Activated T-cell treated with anti-CD3 and anti-CD28 coated beads, Interleukin-2, amount 50 U/mL, for 72 hours (primary cell): ENCODE measurements around the gene AIDA. TPM values are rescaled to one million over a fixed set of nuclear protein-coding genes. Genes with fewer than 3 reads are reported as not detected.

Source experiments
- ATAC-seq, 2 donors: fragments of 150-1000 bp; cut with Tn5 transposase; replicated peaks in 1 of 2; 2 replicates each; pipeline ENCODE4 v1.10.0; 2021; ENCODE audit warnings: moderate library complexity in 2 of 2, mild to moderate bottlenecking in 1 of 2
- DNase-seq, 2 donors: peaks; one replicate each; pipeline ENCODE4 v3.0.0; 2021 to 2022; ENCODE audit warnings: mixed read lengths in 1 of 2
- H3K27ac Mint-ChIP-seq: one replicate; pipeline ENCODE4 v1.8.0; 2022; ENCODE audit warnings: mild to moderate bottlenecking, moderate library complexity, mixed read lengths
- H3K27me3 Mint-ChIP-seq: one replicate; pipeline ENCODE4 v1.8.0; 2022; ENCODE audit warnings: low read depth, mixed read lengths
- H3K36me3 Mint-ChIP-seq, 2 donors: one replicate each; pipeline ENCODE4 v1.8.0; 2022; ENCODE audit warnings: mixed read lengths in 2 of 2, mild to moderate bottlenecking in 1 of 2; ENCODE audit not compliant: insufficient read depth in 2 of 2
- H3K4me1 Mint-ChIP-seq: one replicate; pipeline ENCODE4 v1.8.0; 2022; ENCODE audit warnings: low read depth, mixed read lengths
- H3K4me3 Mint-ChIP-seq, 2 donors: one replicate each; pipeline ENCODE4 v1.8.0; 2022; ENCODE audit warnings: mild to moderate bottlenecking in 2 of 2, mixed read lengths in 2 of 2, moderate library complexity in 2 of 2
- H3K9me3 Mint-ChIP-seq, 2 donors: one replicate each; pipeline ENCODE4 v1.8.0; 2022; ENCODE audit warnings: mixed read lengths in 2 of 2
- total RNA-seq, 2 donors: library from RNA; stranded (reverse); gene quantifications; one replicate each; pipeline ENCODE4 v1.2.3, GENCODE V29; 2022

Gene AIDA
- total RNA-seq, 2 donors from 2014 or later, result 49.5 to 57.1 TPM

DNA sequence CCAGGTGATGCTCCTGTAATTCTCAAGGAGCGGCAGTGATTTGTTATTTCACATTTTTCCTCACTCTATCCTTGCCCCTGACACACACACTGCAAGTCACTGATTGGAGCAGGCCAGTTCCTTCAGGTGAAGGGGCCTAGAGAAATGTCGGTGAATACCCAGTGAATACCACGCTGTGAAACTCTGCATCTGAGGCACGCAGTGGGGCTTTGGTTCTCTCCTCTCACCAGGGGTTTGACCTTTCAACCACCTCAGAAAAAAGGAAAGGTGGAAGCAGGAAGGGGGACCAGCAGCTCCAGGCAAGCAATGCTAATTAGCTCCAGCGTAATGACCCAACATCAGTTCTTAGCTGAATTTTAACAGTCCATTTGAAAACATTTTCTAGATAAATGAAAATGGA is 24.2 kb upstream of the AIDA start:
- no peak for ATAC-seq
- Mint-ChIP-seq H3K4me1 (peaks cover 8% of the 10 kb centered on the region), H3K9me3 (no peaks in the 10 kb centered on the region), H3K36me3 (peaks cover 3 to 14% of the 10 kb centered on the region in 2 donors), H3K27me3 (no peaks in the 10 kb centered on the region), H3K27ac (no peak overlapping the region), H3K4me3 (no peak overlapping the region)
- DNase-seq, result no peak

DNA sequence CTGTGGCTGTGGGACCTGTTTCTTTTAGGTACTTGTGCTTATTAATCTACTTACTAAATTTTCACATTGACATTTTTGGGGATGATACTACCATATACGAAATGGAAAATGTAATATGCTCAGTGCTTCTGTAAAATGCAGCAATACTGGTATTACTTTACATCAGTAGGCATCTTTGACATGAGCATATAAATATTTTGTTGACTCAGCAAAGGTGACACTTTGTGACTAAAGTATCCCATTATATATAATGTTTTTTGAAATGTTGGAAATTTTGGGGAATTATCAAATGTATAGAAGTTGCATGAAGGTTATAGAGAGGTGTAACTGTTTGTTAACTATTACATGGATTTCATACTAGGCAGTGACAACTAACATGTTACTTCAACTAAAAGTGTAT is 22.4 kb upstream of the AIDA start:
- Mint-ChIP-seq H3K27ac (no peak overlapping the region), H3K36me3 (peaks cover 6 to 26% of the 10 kb centered on the region in 2 donors)
- DNase-seq, result no peak

DNA sequence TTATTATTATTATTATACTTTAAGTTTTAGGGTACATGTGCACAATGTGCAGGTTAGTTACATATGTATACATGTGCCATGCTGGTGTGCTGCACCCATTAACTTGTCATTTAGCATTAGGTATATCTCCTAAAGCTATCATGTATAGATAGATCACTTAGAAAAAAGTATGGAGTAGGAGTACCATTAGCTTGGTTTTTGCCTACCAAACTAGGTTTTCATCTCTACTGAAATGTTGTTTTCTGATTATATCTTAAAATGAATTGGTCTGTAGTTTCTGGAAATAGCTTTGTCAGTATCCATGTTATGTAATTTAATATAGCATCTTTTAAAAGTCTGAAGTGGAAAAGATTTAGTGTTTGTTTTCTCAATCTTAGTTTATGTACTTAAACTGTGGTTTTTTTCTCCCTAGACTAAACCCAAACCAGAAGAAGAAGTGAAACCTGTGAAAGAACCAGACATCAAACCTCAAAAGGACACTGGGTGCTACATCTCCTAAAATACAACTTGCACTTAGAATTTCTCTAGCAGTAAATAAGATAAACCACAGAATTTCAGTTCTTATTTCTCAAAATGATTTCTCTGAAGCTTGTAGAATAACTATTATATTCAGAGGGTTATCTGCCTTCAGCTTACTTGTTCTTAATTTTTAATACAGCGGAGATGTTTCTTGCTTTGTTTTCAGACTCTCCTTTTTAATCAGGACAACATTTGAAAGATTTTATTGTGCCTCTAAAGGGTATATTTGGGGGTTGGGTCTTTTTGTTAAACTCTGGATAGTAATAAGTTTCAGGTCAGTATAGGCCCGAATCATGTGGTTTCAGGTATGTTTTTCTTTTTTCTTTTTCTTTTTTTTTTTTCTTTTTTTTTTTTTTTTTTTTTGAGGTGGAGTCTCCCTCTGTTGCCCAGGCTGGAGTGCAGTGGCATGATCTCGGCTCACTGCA is 20.2 kb upstream of the AIDA start:
- Mint-ChIP-seq H3K9me3 (no peaks in the 10 kb centered on the region), H3K27me3 (no peaks in the 10 kb centered on the region), H3K4me1 (peaks cover 8% of the 10 kb centered on the region), H3K27ac (peak overlapping the region; percentile 42), H3K4me3 (no peak overlapping the region), H3K36me3 (peaks cover 8 to 39% of the 10 kb centered on the region in 2 donors)
- no peak for DNase-seq
- no peak for ATAC-seq

More for the DNA sequence above, 22.4 kb upstream of the AIDA start:
- ATAC-seq, result no peak
- no peaks in the 10 kb centered on the region for H3K27me3 Mint-ChIP-seq
- no peaks in the 10 kb centered on the region for H3K9me3 Mint-ChIP-seq
- peaks cover 8% of the 10 kb centered on the region for H3K4me1 Mint-ChIP-seq
- no peak overlapping the region for H3K4me3 Mint-ChIP-seq

DNA sequence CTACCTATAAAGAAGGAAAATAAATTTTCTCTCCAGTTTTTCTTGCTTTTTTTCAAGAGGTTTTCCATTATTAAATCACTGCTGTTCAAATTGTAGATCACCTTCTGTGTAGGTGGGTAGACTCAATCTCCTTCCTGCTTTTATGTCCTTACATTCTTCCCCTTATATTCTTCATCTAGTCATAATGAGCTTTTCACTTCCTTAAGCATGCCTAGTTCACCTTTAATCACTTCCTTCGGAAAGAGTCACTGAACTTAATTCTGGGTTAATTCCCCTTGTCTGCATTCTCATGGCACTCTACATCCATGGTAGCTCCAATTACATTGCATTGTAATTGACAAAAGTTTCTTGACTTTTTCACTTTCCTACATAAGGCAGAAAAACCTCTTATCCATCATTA is 18.6 kb upstream of the AIDA start:
- Mint-ChIP-seq H3K4me3 (no peak overlapping the region), H3K9me3 (no peaks in the 10 kb centered on the region), H3K27ac (peak overlapping the region; percentile 40), H3K4me1 (peaks cover 8% of the 10 kb centered on the region), H3K36me3 (peaks cover 8 to 39% of the 10 kb centered on the region in 2 donors), H3K27me3 (no peaks in the 10 kb centered on the region)
- ATAC-seq, result no peak
- DNase-seq, result no peak

DNA sequence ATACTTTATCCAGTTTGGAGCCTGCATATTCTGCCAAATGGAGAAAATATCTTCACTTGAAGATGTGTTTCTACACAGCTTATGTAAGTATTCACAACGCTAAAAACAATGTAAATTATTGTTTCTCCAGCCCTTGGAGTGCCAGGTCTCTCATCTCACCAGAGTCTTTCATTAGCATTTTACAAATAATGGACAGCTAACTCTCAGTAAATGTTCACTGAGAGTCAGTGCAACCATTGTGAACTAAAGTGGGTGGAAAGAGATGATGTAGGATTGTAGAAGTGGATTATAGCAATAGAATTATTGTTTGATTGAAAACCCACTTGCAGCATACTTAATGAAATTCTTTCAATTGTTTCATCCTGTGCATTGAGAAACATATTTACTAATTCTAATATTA is 16.5 kb upstream of the AIDA start:
- Mint-ChIP-seq H3K4me1 (peaks cover 8% of the 10 kb centered on the region), H3K9me3 (no peaks in the 10 kb centered on the region), H3K27ac (no peak overlapping the region), H3K27me3 (no peaks in the 10 kb centered on the region), H3K4me3 (no peak overlapping the region), H3K36me3 (peaks cover 8 to 40% of the 10 kb centered on the region in 2 donors)
- DNase-seq (no peak), ATAC-seq (no peak)

DNA sequence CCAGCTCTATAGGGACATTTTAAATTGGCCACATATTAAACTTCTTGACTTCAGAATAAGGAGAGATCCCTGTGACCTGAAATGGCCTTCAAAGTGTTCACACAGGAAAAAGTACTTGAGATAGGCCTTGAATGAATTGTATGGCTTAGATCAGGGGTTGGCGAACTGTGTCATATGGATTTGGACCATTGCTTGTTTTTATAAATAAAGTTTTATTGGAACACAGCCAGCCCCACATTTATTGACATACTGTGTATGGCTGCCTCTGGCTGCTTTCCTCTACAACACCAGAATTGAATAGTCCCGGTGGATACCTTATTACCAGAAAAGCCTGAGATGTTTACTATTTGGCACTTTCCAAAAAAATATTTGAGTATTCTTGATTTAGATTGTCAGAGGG is 4.1 kb upstream of the AIDA start:
- peaks cover 18 to 29% of the 10 kb centered on the region in 2 donors for H3K36me3 Mint-ChIP-seq
- H3K4me3 Mint-ChIP-seq, result no peak overlapping the region
- peak overlapping the region; percentile 77 for H3K27ac Mint-ChIP-seq
- DNase-seq, result no peak
- H3K4me1 Mint-ChIP-seq, result peaks cover 30% of the 10 kb centered on the region
- no peak for ATAC-seq
- H3K9me3 Mint-ChIP-seq, result no peaks in the 10 kb centered on the region
- no peaks in the 10 kb centered on the region for H3K27me3 Mint-ChIP-seq

DNA sequence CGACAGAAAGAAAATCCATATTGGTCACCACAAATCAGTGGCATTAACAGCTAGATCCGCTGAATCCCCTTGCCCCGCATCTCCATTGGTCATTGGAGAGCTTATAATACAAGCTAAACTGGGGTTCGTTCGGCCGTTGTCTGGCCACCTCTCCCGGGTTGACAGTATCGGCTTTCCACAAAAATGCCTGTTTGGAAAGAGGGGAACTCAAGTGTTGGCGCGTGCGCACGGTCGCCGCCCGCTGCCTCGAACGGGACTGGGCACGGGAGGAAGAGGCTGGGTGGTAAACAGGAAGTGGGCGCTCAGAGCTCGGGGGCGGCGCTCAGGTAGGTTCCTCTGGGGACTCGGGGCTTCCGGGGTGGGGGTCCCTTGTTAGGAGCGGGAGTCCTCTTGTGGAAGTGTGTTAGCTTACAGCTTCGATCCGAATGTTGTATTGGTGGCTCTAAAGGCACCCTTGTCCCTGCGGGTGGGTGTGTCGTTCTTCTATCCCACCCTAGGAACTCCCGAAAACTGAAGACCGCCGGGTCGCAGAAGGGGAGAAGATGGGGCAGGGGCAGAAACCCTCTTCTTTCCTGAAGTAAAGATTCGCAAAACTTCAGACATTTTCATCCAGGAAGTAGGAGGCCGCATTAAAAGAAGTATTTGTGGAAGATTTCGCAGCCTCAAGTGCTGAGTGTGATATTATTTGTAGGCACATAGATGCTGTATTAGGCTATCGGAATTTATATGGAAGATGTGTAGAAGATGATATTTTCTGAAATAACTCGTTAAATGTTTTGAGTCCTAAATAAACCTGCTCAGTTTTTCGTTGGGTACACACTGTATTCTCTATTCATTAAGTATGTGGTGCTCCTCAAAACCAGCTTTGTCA is 1.0 kb upstream of the AIDA start:
- Mint-ChIP-seq H3K27ac (peak overlapping the region; percentile 100), H3K27me3 (no peaks in the 10 kb centered on the region), H3K4me3 (peak overlapping the region; percentile 93 to 100), H3K9me3 (no peaks in the 10 kb centered on the region), H3K36me3 (peaks cover 15 to 18% of the 10 kb centered on the region in 2 donors), H3K4me1 (peaks cover 54% of the 10 kb centered on the region)
- peak; percentile 90 to 91 for DNase-seq
- ATAC-seq, result peak; percentile 75 to 79

DNA sequence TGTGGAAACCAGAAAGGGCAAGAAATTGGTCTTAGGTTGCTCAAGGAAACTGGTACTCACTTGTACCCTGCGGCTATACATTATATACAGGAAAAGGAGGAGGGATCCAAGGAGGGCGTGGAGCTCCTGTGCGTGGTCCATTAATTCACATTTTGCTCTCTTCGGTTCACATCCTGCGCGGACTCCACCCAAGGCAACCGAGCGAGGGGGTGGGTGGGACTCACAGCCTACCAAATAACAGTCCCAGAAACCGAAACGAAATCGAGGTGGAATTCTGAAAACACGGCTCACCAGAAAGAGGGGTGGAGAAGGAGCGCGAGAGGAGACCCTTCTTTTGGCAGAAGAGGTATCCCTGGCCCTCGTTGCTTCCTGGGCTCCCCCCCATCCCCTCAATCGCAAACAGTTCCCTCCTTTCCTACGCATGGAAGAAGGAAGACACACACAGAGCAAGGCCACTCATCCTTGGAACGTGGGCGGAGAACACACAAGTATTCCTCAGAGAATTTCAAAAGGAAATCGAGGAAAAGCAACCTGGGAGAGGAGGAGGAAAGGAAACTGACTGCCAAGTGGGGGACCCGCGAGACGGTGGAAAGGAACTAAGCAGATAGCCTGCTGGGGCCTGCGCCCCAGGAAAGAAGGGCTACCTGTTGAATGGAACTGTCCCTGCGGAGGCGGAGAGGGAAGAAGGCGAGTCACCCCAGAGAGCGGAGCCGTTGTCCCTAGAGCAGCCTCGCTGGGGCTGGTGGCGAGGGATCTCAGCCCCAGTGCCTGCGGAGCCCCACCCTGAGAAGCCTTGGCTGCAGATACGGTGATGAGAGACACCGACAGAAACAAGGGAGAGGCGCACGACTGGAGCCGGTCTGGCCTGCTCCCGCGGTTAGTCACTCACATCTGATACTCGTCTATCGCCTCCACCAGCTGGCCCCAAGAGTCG is 705 bp downstream of the AIDA start:
- Mint-ChIP-seq H3K4me3 (peak overlapping the region; percentile 93 to 100), H3K9me3 (no peaks in the 10 kb centered on the region), H3K27me3 (no peaks in the 10 kb centered on the region), H3K4me1 (peaks cover 48% of the 10 kb centered on the region), H3K27ac (peak overlapping the region; percentile 93), H3K36me3 (peaks cover 14 to 15% of the 10 kb centered on the region in 2 donors)
- peak; percentile 51 to 58 for ATAC-seq
- peak; percentile 54 for DNase-seq

DNA sequence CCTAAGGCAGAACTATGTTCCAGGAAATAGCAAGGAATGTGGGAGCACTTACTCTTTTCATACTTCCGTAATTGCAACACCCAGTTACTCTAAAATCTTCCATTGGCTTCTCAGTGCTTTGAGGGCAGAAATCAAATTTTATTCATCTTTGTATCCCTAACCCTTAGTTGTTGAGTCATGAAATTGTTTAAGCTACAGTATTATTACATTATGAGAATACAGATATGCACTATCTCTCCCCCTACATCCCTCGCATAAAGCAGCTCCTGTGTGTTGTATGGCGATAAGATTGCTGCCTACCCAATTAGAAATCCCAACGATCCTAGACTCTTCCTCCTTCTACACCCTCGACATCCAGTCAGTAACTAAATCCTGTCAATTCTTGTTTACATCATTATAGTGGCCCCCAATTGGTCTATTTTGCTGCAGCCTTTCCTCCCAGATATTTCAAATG is 2.6 kb downstream of the AIDA start:
- no peak overlapping the region for H3K27ac Mint-ChIP-seq
- H3K27me3 Mint-ChIP-seq, result no peaks in the 10 kb centered on the region
- peaks cover 44% of the 10 kb centered on the region for H3K4me1 Mint-ChIP-seq
- DNase-seq, result no peak
- no peak for ATAC-seq
- H3K4me3 Mint-ChIP-seq, result peak overlapping the region in 1 of 2 donors; percentile 93
- H3K36me3 Mint-ChIP-seq, result peaks cover 11 to 15% of the 10 kb centered on the region in 2 donors
- H3K9me3 Mint-ChIP-seq, result no peaks in the 10 kb centered on the region

DNA sequence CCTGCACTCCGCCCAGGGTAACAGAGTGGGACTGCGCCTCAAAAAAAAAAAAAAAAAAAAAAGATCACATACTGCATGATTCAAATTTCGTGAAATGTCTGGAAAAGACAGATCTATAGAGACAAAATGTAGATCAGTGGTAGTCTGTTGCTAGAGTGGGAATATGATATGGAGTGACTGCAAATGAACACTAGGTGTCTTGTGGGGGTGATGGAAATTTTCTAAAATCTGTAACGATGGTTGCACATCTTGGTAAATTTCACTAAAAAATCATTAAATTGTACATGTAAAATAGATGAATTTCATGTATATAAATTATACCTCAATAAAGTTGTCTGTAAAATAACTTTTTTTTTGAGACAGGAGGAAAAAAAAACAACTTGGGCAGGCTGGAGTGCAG is 5.5 kb downstream of the AIDA start:
- Mint-ChIP-seq H3K9me3 (no peaks in the 10 kb centered on the region), H3K4me3 (no peak overlapping the region), H3K27me3 (no peaks in the 10 kb centered on the region), H3K27ac (no peak overlapping the region), H3K4me1 (peaks cover 41% of the 10 kb centered on the region), H3K36me3 (peaks cover 5 to 17% of the 10 kb centered on the region in 2 donors)
- DNase-seq (no peak), ATAC-seq (no peak)

DNA sequence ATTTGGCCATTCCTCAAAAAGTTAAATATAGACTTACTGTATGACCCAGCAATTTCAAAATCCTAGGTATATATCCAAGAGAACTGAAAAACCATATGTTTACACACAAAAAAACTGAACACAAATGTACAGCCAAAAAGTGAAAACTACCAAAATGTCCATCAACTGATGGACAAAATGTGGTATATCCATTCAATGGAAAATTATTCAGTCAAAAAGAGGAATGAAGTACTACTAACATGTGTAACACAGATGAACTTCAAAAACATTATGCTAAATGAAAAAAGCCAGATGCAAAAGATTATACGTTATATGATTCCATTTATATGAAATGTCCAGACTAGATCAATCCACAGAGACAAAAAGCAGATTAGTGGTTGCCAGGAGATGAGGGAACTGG is 8.0 kb downstream of the AIDA start:
- Mint-ChIP-seq H3K4me3 (no peak overlapping the region), H3K9me3 (no peaks in the 10 kb centered on the region), H3K36me3 (peaks cover 0 to 15% of the 10 kb centered on the region in 2 donors), H3K27ac (no peak overlapping the region), H3K4me1 (peaks cover 22% of the 10 kb centered on the region), H3K27me3 (no peaks in the 10 kb centered on the region)
- DNase-seq, result no peak
- no peak for ATAC-seq

DNA sequence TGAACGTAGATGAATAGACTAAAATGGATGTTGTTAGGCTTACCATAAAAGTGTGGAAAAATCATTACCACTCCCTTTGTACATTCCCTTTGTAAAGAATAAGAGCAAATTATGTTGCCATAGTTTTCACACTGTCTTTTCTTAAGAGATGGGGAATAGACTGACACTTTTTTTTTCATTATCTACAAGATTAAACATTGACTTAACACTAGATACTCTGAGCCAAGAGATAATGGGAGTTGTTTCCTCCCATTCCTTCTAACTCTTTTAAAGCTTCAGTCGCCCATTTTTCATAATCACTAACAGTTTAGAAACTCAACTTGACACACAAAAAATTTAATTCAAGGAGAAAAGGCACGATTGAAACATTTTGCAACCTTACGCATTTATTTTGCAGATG is 10.1 kb downstream of the AIDA start:
- H3K36me3 Mint-ChIP-seq, result peaks cover 0 to 15% of the 10 kb centered on the region in 2 donors
- no peak for DNase-seq
- no peak overlapping the region for H3K4me3 Mint-ChIP-seq
- no peaks in the 10 kb centered on the region for H3K9me3 Mint-ChIP-seq
- no peak overlapping the region for H3K27ac Mint-ChIP-seq
- peaks cover 19% of the 10 kb centered on the region for H3K4me1 Mint-ChIP-seq
- no peak for ATAC-seq
- no peaks in the 10 kb centered on the region for H3K27me3 Mint-ChIP-seq
